Caki2 (cell line): ENCODE measurements around the gene LHX5. TPM values are rescaled to one million over a fixed set of nuclear protein-coding genes. Genes with fewer than 3 reads are reported as not detected.

ENCODE experiments used
- DNase-seq: peaks from one replicate; pipeline ENCODE4 v3.0.0-alpha.2; 2015; ENCODE audit warnings: low read depth
- in situ Hi-C: cut with HindIII; loops from 2 replicates; pipeline ENCODE4 v1.10.0; 2016; ENCODE audit warnings: low sequenced_read_pairs, low pct_unique_long_range_greater_than_20kb, mixed read lengths
- total RNA-seq: library from RNA; depleted of rRNA; stranded (reverse); fragments of >200 nt; shearing (Covaris generic); gene quantifications from 2 replicates; pipeline ENCODE4 v1.2.3, GENCODE V29; 2014; ENCODE audit warnings: low replicate concordance

Gene LHX5
- total RNA-seq, 1 experiment from 2014 or later: not detected

GRCh38 chr12:113468365-113469223 is 3.1 kb downstream of the LHX5 start:
- in situ Hi-C loops: no loop called here

DNA sequence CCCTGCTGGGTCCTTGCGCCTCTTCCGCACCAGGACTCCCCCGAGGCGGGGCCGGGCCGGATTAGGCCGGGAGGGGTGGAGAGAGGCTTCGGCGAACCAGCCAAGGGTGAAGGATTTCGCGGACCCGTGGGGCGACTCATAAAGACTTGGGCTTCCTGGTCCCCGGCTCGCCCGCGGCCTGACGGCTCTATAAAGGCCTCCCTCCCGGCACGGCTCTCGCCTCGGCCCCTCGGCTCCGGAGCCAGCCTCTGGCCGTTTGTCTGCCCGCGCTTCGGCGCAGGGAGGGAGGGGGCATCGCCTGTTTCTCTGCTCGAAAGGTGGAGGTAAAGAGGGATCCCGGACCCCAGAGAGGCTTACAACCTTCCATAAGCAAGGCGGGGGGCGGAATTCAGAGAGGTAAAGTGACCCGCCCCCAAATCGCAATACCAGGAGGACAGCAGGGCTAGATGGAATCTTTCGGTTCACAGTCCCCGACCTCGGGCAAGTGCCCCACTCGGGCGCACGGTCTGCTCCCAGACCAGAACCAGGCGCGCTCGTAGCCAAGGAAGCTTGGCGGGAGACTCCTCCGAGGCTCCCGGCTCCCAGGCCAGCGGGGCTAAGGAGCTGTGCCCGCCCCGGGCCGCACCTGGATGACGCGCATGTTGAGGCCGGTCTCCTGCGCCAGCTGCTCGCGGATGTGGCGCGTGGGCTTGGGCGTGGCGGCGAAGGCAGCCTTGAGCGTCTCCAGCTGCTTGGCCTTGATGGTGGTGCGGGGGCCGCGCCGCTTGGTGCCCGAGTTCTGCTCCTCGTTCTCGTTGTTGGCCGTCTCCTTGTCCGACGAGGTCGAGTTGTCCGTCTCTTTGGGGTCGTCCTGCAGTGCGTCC is 3.9 kb downstream of the LHX5 start:
- DNase-seq: no peak
- in situ Hi-C loops: no loop called here

More at GRCh38 chr12:113468365-113469223, 3.1 kb downstream of the LHX5 start:
- DNase-seq: no peak

DNA sequence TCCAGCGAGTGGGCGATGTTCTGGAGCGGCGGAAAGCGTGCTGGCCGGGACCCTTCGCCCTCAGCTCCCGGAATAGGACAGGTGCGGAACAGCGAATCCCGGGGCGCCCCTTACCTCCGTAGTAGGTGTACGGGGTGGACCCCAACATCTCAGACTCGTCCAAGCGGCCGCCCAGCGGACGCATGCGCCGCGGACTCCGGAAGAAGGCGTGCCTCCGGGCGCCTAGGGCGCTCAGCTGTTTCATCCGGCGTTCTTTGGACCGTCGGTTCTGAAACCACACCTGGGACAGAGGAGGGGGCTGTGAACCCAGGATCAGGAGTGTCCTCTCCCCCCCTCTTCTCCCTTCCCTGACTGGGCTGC is 4.5 kb downstream of the LHX5 start:
- in situ Hi-C loops: no loop called here
- DNase-seq: no peak

DNA sequence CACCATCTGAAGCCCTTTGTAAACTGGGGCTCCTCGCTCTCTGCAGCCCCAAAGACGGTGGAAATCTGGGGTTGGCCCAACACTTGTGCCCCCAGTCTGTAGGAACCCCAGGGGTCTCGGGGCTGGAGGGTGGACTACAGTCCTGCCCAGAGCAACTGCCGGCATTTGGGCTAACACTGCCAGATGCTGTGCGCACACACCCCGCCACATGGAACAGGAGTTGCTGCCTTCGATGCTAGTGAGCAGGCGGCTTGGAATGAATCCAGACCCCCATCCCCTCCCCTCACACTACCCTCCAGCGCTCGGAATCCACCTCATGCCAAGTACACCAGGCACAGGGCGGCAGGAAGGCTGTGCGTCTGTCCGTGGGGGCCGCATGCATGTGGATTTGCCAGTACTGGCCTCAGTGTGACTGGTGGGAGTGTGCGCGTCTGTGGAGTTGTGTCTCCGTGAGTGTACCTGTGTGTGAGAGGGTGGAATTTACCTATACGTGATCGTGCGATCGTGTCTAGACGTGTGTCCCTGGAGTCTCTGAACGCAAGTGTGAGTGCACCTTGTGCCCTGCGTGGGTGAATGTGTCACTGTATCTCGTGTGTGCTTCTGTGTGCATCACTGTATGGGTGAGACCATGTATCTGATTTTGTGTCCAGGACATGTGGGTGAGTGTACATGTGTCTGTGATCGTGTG is 5.1 kb downstream of the LHX5 start:
- in situ Hi-C loops: no loop called here
- no peak for DNase-seq

GRCh38 chr12:113465808-113466453 is 5.7 kb downstream of the LHX5 start:
- DNase-seq: no peak
- in situ Hi-C loops: no loop called here

GRCh38 chr12:113464852-113465719 is 6.6 kb downstream of the LHX5 start:
- in situ Hi-C loops: no loop called here
- no peak for DNase-seq

- no peak for DNase-seq
- in situ Hi-C loops: no loop called here
Observed at GRCh38 chr12:113464452-113464775, 7.3 kb downstream of the LHX5 start.

DNA sequence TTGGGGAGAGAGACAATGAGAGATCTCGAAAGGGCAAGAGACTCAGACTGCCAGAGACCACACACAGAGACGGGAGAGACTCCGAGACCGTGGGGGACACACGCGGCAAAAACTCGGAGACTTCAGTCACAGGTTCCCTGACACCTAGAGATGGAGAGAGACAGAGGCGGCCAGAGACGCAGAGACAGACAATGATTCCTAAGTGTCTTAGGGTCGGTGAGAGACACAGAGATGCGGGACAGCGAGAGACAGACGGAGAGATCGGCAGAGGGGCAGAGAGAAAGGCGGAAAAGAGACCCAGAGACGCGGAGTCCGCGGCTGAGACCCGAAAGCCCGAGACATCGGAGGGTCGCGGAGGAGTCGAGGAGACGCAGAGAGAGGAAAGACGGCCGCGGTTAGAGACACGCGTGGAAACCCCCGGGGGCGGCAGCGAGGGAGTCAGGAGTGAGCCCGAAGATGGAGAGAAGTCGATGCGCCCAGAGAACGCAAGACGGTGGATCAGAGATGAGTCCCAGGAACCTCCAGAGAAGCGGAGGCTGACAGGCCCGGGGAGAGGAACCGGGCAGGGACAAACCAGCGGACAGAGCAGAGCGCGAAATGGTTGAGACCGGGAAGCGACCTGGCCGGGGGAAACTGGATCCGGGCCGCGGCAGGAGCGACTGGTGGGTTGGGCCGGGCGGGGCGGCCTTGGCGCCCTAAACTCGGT is 7.8 kb downstream of the LHX5 start:
- in situ Hi-C loops: no loop called here
- no peak for DNase-seq

GRCh38 chr12:113462998-113463745 is 8.5 kb downstream of the LHX5 start:
- no peak for DNase-seq
- in situ Hi-C loops: no loop called here

GRCh38 chr12:113462117-113462774 is 9.4 kb downstream of the LHX5 start:
- in situ Hi-C loops: no loop called here
- DNase-seq: peak; percentile 44

- in situ Hi-C loops: no loop called here
- no peak for DNase-seq
Observed at GRCh38 chr12:113461666-113462065, 10.0 kb downstream of the LHX5 start.

DNA sequence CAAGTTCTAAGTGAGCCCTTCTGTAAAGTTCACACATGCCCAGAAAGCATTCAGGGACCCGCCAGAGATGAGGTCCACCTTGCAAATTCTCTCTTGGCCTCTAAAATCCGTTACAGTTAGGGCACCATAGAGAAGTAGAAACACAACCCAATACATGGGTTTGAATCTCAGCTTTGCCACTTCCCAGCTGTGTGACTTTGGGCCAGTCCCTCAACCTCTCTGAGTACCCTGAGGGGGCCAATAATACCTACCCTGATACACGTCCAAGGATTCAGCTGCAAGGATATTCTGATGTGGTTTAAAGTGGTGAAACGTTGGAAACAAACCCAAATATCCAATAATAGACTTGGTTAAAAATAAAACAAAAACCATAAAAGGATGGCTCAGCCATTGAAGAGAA is 11.7 kb downstream of the LHX5 start:
- no peak for DNase-seq
- in situ Hi-C loops: no loop called here

- in situ Hi-C loops: no loop called here
Observed at GRCh38 chr12:113457710-113458109, 14.0 kb downstream of the LHX5 start.

DNA sequence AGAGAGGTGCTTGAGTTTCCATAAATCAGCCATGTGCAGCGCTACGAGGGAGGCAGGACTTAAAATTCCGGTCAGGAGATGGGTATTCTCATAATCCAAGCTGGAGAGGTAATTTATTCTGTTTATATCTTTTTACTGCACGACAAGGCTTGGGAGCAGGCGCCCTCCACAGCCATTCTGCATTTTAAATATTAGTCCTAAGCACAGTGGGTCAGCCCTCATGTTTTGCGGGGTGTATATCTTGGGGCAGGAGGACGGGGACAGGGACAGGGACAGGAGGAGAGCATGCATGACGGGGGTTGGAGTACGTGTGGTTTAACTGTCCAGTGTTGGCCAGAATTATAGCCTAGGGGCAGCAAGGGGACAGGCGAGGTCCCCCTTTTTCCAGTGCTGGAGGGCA is 14.5 kb downstream of the LHX5 start:
- in situ Hi-C loops: no loop called here
- no peak for DNase-seq

More at GRCh38 chr12:113457710-113458109, 14.0 kb downstream of the LHX5 start:
- no peak for DNase-seq

DNA sequence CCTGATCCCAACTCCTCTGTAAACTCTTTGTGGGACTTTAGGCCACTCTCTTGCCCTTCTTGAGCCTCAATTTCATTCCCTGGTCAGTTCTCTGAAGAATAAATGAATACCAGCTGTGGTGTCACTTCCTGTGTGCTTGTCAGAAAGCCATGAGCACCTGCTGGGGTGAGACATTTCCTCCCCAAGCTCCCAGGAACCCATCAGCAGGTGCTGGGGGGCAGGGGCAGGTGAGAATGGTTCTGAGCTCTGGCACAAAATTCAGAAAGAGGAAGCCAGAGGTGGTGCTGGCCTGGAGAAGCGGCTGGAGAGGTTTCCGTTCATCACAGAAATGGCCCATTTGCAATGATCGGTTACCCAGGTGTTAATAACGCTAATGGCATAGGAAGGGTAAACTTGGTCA is 14.9 kb downstream of the LHX5 start:
- DNase-seq: no peak
- in situ Hi-C loops: no loop called here

- DNase-seq: no peak
- in situ Hi-C loops: no loop called here
Observed at GRCh38 chr12:113456199-113456598, 15.5 kb downstream of the LHX5 start.
